Stimulated activated naive CD8-positive, alpha-beta T cell treated with anti-CD3 and anti-CD28 coated beads, Interleukin-15, Interleukin-2, amounts not matched to agents 100 ng/mL and 50 ng/mL, for 24 hours (primary cell): ENCODE measurements around the gene PORCN.

Experiments
- H3K27ac Mint-ChIP-seq: one replicate; pipeline ENCODE4 v1.8.0; 2021; ENCODE audit warnings: mild to moderate bottlenecking, mixed read lengths
- H3K27me3 Mint-ChIP-seq: one replicate; pipeline ENCODE4 v1.8.0; 2021; ENCODE audit warnings: mixed read lengths
- H3K36me3 Mint-ChIP-seq: one replicate; pipeline ENCODE4 v1.8.0; 2021; ENCODE audit warnings: low read depth, mixed read lengths
- H3K4me1 Mint-ChIP-seq: one replicate; pipeline ENCODE4 v1.8.0; 2021; ENCODE audit warnings: low read depth, mixed read lengths
- H3K4me3 Mint-ChIP-seq: one replicate; pipeline ENCODE4 v1.8.0; 2021; ENCODE audit warnings: mild to moderate bottlenecking, mixed read lengths
- H3K9me3 Mint-ChIP-seq: one replicate; pipeline ENCODE4 v1.8.0; 2021; ENCODE audit warnings: mixed read lengths

Gene PORCN

DNA sequence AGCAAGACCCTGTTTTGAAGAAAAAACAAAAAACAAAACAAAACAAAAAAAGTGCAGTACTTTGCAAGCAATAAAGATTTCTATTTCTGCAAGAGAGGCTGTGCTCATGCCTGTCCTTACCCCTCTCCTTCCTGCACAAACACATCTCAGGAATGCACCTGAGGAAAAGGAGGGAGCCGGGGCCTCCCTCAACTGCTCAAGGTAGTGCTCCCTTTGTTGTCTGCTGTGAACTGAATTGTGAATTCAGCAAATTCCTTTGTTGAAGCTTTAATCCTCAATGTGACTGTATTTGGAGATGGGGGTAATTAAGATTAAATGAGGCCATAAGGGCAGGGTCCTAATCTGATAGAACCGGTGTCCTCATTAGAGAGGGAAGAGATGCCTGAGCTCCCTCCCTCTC, 18.9 kb upstream of the PORCN start:
- Mint-ChIP-seq H3K9me3 (no peaks in the 10 kb centered on the region), H3K4me3 (no peak overlapping the region), H3K36me3 (no peaks in the 10 kb centered on the region), H3K4me1 (no peaks in the 10 kb centered on the region), H3K27me3 (no peaks in the 10 kb centered on the region), H3K27ac (no peak overlapping the region)

DNA sequence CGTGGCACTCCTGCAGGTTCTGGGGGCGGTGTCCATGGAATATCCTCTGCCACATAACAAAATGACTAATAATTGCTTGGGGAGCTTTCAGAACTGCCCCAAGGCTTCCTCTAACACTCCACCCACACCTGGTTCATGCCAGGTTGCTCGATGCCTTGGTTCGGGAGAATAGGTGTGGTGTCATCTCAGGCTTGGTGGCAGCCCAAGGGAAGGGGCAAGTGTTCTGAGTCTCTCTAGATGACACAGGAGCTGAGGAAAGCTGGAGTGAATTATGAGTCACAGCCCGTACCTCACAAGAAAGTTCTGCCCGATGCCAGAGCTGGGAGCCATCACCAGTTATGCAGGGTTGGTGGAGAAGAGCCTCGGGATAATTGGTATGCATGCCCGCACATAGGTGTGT, 18.1 kb upstream of the PORCN start:
- H3K4me1 Mint-ChIP-seq, result no peaks in the 10 kb centered on the region
- H3K9me3 Mint-ChIP-seq, result no peaks in the 10 kb centered on the region
- no peaks in the 10 kb centered on the region for H3K27me3 Mint-ChIP-seq
- H3K36me3 Mint-ChIP-seq, result no peaks in the 10 kb centered on the region
- H3K4me3 Mint-ChIP-seq, result no peak overlapping the region
- no peak overlapping the region for H3K27ac Mint-ChIP-seq

DNA sequence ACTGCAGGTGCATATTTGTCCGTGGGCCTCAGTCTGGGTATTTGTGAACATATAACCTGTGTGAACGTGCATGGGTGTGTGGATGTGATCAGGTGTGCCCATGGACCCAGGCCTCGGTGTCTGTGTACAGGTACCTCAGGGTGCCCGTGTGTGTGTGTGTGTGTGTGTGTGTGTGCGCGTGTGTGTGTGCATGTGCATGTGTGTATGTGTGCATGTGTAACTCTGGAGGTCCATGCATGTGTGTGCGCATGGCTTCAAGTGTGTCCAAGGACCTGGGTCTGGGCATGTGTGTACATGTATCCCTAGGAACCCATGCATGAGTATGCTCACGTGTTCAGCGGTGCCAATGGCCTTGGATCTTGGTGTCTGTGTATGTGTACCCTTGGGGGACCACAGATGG, 17.0 kb upstream of the PORCN start:
- H3K4me1 Mint-ChIP-seq, result no peaks in the 10 kb centered on the region
- H3K36me3 Mint-ChIP-seq, result no peaks in the 10 kb centered on the region
- H3K4me3 Mint-ChIP-seq, result no peak overlapping the region
- no peaks in the 10 kb centered on the region for H3K9me3 Mint-ChIP-seq
- H3K27ac Mint-ChIP-seq, result no peak overlapping the region
- no peaks in the 10 kb centered on the region for H3K27me3 Mint-ChIP-seq

DNA sequence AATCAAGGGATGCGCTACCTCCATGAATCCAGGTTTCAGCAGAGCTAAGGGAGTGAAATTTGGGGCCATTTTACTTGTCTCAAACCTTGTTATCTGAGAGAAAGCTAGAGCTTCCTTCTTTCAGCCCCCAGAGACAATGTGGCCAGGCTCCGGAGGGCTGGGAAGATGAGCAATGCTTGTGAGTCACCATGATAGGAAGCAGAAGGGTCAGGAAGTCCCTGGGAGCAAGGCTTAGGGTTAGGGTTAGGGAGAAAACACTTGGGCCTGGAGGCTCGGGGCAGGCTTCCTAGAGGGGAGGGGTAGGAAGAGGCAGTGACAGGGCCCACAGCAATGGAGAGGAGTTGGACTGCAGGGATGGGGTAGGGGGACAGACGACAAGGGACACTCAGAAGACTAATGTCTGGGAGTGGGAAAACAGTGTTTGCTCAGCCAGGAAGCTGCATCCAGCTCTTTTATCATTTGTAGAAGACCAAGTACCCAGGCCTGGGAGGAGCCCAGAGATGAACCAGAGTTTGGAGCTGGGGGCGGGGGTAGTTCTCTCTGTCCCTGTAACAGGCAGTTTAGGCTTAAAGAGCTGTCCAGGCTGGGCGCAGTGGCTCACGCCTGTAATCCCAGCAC, 16.4 kb upstream of the PORCN start:
- no peak overlapping the region for H3K27ac Mint-ChIP-seq
- no peaks in the 10 kb centered on the region for H3K27me3 Mint-ChIP-seq
- no peak overlapping the region for H3K4me3 Mint-ChIP-seq
- H3K9me3 Mint-ChIP-seq, result no peaks in the 10 kb centered on the region
- H3K4me1 Mint-ChIP-seq, result no peaks in the 10 kb centered on the region
- no peaks in the 10 kb centered on the region for H3K36me3 Mint-ChIP-seq

DNA sequence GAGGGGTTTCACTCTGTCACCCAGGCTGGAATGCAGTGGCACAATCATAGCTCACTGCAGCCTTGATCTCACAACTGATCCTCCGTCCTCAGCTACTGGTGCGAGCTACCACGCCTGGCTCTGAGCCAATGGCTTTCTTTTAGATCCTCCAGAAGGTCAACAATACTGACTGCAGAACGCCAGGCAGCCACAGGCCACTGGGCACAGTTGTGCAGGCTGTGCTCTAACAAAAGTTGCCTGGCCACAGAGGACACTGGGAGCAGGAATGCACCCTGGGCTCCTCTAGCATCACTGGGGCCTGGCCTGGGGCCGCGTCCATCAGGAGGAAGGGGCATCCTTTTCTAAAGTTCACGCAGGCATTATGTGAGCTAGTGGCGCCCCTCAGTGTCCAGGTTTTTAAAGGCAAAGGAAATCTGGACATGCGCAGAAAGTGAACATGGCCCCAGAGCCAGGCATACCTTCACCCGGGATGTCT, 14.9 kb upstream of the PORCN start:
- Mint-ChIP-seq H3K27me3 (no peaks in the 10 kb centered on the region), H3K9me3 (no peaks in the 10 kb centered on the region), H3K4me1 (peaks cover 3% of the 10 kb centered on the region), H3K36me3 (no peaks in the 10 kb centered on the region), H3K27ac (no peak overlapping the region), H3K4me3 (no peak overlapping the region)

DNA sequence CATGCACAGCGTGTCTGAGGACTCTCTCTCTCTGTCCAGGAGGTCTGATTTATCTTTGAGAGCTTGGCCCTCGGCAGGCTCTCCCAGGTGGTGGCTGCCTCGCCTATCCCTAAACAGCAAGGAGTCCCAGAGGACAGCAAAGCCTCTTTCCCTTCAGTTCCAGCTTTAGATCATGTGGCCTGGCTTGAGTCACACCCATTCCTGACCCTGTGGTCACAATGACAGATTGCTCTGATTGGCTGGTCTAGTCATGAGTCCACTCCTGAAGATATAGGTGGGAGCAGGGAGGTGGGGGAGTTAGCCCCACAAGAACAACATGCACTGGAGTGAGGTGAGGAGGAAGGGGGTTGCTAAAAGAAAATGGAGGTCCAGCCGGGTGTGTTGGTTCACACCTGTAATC, 12.1 kb upstream of the PORCN start:
- H3K36me3 Mint-ChIP-seq, result no peaks in the 10 kb centered on the region
- no peaks in the 10 kb centered on the region for H3K9me3 Mint-ChIP-seq
- no peak overlapping the region for H3K27ac Mint-ChIP-seq
- H3K27me3 Mint-ChIP-seq, result no peaks in the 10 kb centered on the region
- H3K4me3 Mint-ChIP-seq, result no peak overlapping the region
- H3K4me1 Mint-ChIP-seq, result peaks cover 3% of the 10 kb centered on the region

DNA sequence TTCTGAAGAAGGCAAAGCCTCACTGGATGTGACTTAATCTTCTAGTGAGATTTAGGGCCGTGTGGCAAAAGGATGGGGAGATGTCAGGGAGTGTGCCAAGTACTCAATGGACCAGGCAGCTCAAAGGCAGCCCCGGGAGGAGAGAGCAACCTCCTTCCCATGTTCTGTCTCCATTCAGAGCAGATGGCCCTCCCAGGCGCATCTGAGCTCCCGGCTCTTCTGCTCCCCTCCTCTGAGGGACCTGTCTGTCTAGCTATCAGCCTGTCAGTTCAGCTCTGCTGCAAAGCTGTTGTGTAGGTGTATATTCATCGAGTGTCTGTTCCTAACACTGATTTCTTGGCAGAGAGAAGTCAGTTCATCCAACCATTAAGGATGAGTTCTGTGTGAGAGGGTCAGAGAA, 10.9 kb upstream of the PORCN start:
- Mint-ChIP-seq H3K27ac (no peak overlapping the region), H3K36me3 (no peaks in the 10 kb centered on the region), H3K4me3 (no peak overlapping the region), H3K9me3 (no peaks in the 10 kb centered on the region), H3K27me3 (no peaks in the 10 kb centered on the region), H3K4me1 (peaks cover 3% of the 10 kb centered on the region)

DNA sequence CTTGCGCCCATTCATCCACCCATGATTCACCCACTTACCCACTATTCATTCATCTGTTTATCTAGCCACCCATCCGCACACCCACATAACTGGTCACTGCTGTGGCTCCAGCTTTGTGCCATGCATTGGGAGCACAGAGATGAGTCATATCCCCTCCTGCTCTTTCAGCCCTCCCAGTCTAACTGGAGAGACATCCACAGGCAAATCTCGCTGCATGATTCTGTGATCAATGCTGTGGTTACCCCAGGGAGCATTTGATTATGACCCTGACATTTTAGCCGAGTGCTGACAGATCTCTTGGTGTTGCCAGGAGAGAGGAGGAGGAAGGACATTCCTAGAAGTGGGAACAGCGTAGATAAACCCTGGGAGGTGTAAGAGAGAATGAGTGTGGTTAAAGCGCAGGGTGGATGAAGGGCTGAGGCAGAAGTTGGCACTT, 10.4 kb upstream of the PORCN start:
- Mint-ChIP-seq H3K4me3 (no peak overlapping the region), H3K9me3 (no peaks in the 10 kb centered on the region), H3K4me1 (peaks cover 3% of the 10 kb centered on the region), H3K27ac (no peak overlapping the region), H3K27me3 (no peaks in the 10 kb centered on the region), H3K36me3 (no peaks in the 10 kb centered on the region)

DNA sequence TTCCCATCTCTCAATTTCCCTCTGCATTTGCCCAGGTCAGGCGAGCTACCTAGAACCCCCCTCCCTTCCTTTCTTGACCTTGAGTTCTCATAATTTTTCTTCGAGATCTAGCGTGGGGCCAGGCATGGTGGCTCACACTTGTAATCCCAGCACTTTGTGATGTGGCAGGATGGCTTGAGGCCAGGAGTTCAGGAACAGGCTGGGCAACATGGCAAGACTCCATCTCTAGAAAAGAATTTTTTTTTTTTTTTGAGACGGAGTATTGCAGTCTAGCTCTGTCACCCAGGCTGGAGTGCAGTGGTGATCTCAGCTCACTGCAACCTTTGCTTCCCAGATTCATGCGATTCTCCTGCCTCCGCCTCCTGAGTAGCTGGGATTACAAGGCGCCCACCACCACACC, 4.5 kb upstream of the PORCN start:
- no peaks in the 10 kb centered on the region for H3K36me3 Mint-ChIP-seq
- peaks cover under 1% of the 10 kb centered on the region for H3K4me1 Mint-ChIP-seq
- H3K27me3 Mint-ChIP-seq, result no peaks in the 10 kb centered on the region
- H3K4me3 Mint-ChIP-seq, result no peak overlapping the region
- H3K27ac Mint-ChIP-seq, result no peak overlapping the region
- H3K9me3 Mint-ChIP-seq, result no peaks in the 10 kb centered on the region

DNA sequence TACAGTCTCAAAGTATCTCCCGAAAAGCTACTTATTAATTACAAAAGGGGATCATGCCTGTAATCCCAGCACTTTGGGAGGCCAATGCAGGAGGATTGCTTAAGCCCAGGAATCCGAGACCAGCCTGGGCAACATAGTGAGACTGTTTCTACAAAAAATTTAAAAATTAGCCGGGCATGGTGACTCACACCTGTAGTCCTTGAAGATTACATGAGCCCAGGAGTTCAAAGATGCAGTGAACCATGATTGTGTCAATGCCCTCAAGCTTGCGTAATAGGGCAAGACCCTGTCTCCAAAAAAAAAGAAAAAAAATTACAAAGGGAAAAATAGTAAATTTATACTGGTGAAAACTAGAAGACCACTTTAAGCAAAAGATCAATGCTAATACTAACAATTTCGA, 3.3 kb upstream of the PORCN start:
- Mint-ChIP-seq H3K9me3 (no peaks in the 10 kb centered on the region), H3K36me3 (no peaks in the 10 kb centered on the region), H3K4me3 (no peak overlapping the region), H3K27me3 (no peaks in the 10 kb centered on the region), H3K4me1 (peaks cover 11% of the 10 kb centered on the region), H3K27ac (no peak overlapping the region)

DNA sequence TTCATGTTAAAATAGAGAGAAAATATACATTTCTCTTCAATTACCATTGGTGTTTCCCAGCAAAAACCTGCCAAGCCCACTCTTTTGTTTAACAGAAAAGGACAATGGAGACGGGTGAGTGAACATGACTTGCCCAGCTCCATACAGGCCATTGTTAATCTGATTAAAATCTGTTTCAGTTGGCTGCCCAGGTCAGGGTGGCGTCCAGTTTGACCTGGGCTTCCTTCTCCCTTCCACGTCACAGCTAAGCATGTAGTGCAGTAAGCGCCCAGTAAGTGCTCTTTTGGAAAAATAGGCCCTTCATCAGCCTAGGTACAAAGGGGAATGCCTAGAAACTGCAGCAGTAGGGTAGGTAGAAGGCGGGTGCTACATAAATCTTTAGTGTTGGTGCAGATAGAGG, 1.5 kb upstream of the PORCN start:
- Mint-ChIP-seq H3K4me1 (peaks cover 15% of the 10 kb centered on the region), H3K27ac (no peak overlapping the region), H3K4me3 (peak overlapping the region; percentile 32)

DNA sequence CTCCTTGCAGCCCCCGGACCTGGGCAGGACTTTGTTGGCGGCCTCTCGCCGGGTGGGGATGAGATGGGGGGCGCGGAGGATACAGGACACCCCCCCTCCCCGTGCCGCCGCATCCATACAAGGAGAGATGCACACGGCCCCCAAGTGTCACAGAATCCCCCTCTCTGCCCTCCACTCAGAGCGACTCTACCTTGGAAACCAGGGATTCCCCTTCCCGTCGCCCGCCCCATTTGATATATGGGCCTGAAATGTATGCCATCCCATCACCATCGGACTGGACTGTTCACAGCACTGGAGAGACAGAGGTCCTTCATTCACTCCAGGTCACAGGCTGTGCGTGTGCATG, 426 bp downstream of the PORCN start:
- H3K36me3 Mint-ChIP-seq, result no peaks in the 10 kb centered on the region
- H3K9me3 Mint-ChIP-seq, result no peaks in the 10 kb centered on the region
- no peaks in the 10 kb centered on the region for H3K27me3 Mint-ChIP-seq
- peaks cover 15% of the 10 kb centered on the region for H3K4me1 Mint-ChIP-seq
- peak overlapping the region; percentile 91 for H3K4me3 Mint-ChIP-seq
- H3K27ac Mint-ChIP-seq, result peak overlapping the region; percentile 91

More for the DNA sequence above, 1.5 kb upstream of the PORCN start:
- H3K9me3 Mint-ChIP-seq, result no peaks in the 10 kb centered on the region
- no peaks in the 10 kb centered on the region for H3K27me3 Mint-ChIP-seq
- H3K36me3 Mint-ChIP-seq, result no peaks in the 10 kb centered on the region

DNA sequence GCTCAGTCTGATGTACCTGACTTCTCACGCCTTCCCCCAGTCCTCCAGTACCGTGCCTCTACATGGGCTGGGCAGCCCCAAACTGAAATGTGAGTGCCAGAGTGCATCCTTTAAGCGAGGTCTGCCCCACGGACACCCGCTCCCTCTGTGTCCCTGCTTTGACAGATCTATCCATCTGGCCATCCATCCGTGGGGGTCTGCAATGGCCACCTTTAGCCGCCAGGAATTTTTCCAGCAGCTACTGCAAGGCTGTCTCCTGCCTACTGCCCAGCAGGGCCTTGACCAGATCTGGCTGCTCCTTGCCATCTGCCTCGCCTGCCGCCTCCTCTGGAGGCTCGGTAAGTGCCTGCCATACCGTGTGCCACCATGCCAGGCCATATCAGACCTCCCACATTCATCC, 827 bp downstream of the PORCN start:
- peaks cover 15% of the 10 kb centered on the region for H3K4me1 Mint-ChIP-seq
- H3K4me3 Mint-ChIP-seq, result peak overlapping the region; percentile 91
- H3K27ac Mint-ChIP-seq, result peak overlapping the region; percentile 91
- no peaks in the 10 kb centered on the region for H3K9me3 Mint-ChIP-seq
- H3K27me3 Mint-ChIP-seq, result no peaks in the 10 kb centered on the region
- no peaks in the 10 kb centered on the region for H3K36me3 Mint-ChIP-seq

DNA sequence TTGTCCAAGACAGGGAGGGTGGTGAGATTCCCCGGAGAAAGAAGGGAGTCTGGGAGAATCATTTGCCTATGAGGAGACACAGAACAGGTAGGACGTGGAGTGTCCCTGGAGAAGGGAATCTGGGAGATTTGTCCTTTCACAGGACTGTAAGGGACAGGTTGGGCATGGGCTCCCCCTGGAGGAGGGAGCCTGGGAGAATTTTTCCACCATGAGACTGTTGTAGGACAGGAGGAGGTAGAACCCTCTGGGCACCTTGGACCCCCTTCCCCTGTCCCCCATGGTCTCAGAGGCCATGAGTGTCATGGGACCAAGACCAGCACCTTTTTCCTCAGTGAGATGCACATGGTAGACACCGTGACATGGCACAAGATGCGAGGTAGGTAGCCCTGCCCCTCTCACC, 2.8 kb downstream of the PORCN start:
- Mint-ChIP-seq H3K27me3 (no peaks in the 10 kb centered on the region), H3K4me3 (no peak overlapping the region), H3K9me3 (no peaks in the 10 kb centered on the region), H3K27ac (no peak overlapping the region), H3K4me1 (peaks cover 15% of the 10 kb centered on the region), H3K36me3 (peaks cover 6% of the 10 kb centered on the region)

DNA sequence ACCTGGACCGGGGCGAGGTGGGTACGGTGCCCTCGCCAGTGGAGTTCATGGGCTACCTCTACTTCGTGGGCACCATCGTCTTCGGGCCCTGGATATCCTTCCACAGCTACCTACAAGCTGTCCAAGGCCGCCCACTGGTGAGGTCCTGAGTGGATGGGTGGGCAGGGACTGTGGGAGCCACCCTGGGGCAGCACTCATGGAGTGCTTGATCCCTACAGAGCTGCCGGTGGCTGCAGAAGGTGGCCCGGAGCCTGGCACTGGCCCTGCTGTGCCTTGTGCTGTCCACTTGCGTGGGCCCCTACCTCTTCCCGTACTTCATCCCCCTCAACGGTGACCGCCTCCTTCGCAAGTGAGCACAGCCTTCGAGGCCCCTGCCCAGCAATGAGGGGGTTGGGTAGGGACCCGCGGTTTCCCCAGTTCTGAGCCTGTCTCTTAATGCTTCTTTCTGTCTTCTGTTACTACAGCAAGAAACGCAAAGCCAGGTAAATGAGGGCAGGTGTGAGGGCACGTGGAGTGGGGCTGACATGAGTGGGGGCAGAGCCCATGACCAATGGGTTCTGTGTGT, 3.7 kb downstream of the PORCN start:
- Mint-ChIP-seq H3K4me1 (peaks cover 19% of the 10 kb centered on the region), H3K9me3 (no peaks in the 10 kb centered on the region), H3K4me3 (no peak overlapping the region), H3K27ac (no peak overlapping the region), H3K36me3 (peaks cover 6% of the 10 kb centered on the region), H3K27me3 (no peaks in the 10 kb centered on the region)

DNA sequence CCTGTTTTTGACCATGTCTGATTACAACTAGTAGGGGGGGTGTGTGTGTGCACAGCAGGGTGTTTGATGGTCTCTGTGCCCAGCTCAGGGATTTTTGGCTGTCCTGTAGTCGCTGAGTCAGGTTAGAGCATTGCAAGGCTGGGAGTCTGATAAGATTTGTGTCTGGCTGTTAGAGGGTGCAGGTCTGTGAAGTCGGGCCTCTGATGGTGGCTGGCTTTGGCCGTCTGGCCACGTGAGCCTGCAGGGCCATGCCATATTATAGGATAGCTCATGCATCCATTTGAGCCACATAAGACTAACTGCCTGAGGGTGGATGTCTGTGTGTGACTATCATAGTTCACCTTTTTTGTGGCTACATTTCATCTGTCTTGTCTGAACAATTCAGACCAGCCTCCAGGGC, 4.9 kb downstream of the PORCN start:
- Mint-ChIP-seq H3K4me3 (no peak overlapping the region), H3K36me3 (peaks cover 6% of the 10 kb centered on the region)

More for the DNA sequence above, 4.9 kb downstream of the PORCN start:
- Mint-ChIP-seq H3K27ac (peak overlapping the region; percentile 21), H3K4me1 (peaks cover 19% of the 10 kb centered on the region), H3K9me3 (no peaks in the 10 kb centered on the region), H3K27me3 (no peaks in the 10 kb centered on the region)
